GM18499 (cell line): Measurements from ENCODE around the gene BMS1.
"Not testable (repeated sequence)": the region's sequence is repeated elsewhere in the genome, so short reads cannot be mapped to it uniquely, and the experiment has no call there.

Experiments used
- ATAC-seq: cut with Tn5 transposase; IDR thresholded peaks from one replicate; pipeline ENCODE4 v1.9.1; 2021; ENCODE audit warnings: moderate number of reproducible peaks; ENCODE audit not compliant: insufficient read depth, unreplicated experiment

Gene BMS1

GRCh38 chr10:42864575-42864974, 82.0 kb downstream of the BMS1 start:
- ATAC-seq: no peak

GRCh38 chr10:42865716-42866114, 83.1 kb downstream of the BMS1 start:
- ATAC-seq: no peak

- ATAC-seq: no peak
Measured at GRCh38 chr10:42866115-42866995, 83.8 kb downstream of the BMS1 start.

GRCh38 chr10:42867571-42867970, 85.0 kb downstream of the BMS1 start:
- no peak for ATAC-seq

DNA sequence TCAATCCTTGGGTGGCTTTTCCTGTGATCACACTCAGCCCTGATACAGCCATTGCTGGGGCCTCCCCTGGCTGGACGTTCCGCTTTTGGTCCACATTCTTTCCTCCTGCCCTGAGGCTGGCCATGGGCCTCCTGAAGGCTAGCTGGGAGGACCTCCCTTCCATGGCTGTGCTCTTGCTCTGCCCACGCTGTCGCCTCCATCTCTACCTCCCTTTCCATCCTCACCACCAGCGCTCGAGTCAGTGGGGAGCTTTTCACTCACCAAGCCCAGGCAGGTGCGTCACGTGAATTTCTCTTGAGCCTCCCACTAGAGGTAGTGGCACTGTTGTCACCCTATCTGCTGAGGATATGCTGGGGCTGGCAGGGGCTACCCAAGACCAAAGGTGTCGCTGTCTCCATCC, 85.9 kb downstream of the BMS1 start:
- ATAC-seq: no peak

DNA sequence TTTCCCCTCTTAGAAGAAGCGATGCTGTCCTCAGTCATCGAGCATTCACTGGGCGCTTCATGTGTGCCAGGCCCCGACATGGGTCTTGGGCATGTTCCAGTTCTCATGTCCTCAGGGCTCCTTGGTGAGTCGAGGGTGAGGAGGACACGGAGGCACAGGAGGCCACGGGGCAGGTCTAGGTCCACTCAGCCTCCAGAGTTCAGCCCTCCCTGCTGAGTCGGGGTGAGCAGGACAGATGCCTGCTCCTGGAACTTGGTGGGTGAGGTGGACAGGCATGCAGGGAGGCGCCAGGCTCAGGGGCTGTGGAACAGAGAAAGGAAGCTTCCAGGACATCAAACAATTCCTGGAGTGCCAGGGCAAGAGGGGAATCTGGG, 87.4 kb downstream of the BMS1 start:
- no peak for ATAC-seq

DNA sequence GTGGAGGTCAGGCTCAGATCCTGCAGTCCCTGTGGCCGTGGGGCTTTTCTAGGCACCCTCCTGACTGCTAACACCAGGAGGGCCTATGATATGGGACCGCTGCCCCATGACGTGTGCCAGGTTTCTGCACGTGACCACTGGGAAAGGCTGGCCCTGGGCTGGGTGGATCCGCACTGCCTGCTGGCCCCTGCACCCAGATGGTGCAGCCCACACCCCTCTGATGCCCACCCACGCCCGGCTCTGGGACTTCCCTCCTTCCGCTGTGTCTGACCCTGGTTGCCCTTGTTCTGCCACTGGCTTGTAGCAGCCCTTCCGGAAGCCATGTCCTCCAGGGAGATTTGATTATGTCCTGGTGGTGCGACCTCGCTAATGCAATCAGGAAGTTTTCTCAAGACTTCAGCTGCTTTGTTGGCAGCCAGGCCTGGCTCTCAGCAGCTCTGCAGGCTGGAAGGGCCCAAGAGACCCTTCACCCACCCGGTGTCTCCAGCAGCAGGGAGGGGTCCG, 88.6 kb downstream of the BMS1 start:
- ATAC-seq: not testable (repeated sequence)

DNA sequence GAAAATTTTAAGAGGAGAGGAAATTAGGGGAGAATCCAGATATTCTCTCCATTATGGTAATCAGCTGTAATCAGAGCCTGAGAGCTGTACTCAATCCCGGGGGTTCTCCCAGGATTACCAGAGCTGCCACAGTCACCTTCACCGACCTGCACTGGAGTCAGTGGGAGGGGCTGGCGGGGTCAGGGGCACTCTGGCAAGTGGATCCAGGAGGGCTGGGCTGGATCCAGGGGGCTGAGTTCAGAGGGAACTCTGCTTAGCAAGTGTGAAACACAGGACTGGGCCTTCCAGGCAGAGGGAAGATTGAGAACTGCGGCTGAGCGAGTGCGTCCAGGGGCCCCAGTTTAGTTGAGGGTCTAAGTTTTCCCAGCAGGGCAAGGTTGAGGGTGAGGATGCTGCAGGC, 89.2 kb downstream of the BMS1 start:
- no peak for ATAC-seq

DNA sequence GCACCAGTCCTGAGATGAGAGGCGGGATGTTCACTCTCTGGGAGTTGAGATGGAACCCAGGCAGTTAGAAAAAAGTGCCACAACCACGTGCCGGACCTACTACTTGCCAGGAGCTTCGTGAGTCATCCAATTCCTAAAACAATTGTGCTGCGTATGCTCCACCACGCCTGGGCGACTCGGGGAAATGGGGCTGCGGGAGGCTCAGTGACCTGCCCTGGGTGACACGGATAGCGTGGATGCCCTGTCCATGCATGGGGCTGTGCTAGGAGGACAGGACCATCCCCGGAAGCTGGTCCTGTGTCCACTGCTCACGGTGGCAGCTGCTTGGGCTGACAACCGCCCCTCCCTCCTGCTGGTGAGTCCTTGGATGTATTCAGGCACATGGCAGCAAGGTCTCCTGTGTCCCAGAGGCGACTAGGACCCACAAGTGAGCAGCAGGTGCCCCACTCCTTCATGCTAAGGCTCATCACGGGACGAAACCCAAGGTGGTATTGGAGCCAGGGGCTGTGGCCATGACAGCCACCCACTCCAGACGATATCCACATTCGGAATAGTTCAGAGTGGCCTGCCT, 90.4 kb downstream of the BMS1 start:
- ATAC-seq: no peak

DNA sequence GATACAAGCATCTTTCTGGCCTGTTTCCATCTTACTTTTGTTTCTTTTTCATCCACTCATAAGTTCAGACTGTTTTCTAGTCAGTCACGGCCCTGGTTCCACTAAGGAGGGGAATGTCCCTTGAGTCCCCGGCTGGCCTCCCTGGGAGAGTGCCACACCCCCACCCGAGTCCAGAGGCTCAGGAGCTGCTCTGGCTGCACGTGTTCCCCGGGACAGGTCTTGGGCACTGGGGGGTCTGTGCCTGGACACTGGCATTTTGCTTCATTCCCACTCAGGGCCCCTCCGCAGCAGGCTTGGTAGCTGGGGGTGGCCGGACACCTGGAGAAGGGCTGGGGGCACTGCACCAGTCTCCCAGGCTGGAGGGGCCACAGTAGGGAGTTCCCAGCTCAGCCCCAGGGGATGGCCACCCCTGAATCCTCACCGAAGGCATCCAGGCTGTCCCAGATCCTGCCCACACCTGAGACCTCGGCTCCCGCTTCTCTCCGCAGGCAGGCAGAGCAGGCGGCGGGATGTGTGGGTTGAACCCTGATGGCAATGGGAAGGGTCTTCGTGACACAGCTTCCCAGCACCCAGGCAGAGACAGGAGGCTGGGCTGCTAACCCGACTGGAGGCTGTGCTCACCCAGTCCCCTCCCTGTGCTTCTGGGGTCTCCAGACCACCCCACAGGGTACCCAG, 92.3 kb downstream of the BMS1 start:
- no peak for ATAC-seq

DNA sequence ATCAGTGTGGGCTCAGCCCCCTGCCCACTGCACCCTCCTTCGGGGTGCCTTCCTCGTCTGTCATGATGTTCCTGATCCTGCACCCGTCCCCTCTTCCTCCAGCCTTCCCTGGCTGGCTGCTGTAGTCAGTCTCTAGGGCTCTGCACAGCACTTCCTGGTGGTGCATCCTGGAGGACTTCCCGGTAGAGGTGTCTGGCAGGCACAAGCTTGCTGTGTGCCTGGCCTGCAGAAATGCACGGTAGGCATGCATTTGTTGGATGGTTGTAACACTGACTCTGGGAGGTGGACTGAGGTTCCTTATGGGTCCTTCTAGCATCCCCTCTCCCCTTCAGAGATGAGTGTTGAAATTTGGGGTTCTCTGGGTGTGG, 92.8 kb downstream of the BMS1 start:
- ATAC-seq: no peak

GRCh38 chr10:42875798-42876341, 93.3 kb downstream of the BMS1 start:
- ATAC-seq: no peak

DNA sequence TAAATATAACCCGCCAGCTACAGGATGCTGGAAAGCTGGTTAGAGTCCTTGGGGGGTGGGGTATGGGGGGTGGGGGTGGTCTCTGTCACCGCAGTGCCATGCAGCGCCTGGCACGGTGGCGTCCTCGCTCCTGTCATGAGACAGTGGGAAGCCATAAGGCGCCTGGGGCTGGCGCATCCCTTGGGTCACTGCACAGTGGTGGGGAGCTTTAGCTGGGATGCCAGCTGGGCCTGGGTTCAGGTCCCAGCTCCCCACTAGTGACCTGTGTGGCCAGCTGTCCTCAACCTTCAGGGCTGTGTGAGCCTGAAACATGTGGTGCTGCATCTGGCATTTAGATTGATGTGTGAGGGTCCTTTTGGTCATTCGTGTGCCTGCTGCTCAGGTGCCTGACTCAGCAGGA, 93.9 kb downstream of the BMS1 start:
- no peak for ATAC-seq

DNA sequence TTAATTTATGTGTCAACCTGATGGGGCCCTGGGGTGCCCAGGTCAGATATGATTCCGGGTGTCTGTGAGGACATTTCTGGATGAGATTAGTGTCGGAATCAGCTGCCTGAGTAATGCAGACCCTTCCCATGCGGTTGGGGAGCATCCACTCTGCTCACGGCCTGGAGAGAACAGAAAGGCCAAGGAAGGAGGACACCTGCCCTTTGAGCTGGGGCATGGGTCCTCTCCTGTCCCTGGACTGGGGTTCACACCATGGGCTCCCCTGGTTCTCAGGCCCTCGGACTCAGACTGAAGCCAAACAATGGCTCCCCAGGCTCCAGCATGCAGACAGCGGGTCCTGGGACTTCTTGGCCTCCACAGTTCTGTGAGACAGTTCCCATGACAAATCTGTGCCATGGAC, 94.3 kb downstream of the BMS1 start:
- no peak for ATAC-seq

DNA sequence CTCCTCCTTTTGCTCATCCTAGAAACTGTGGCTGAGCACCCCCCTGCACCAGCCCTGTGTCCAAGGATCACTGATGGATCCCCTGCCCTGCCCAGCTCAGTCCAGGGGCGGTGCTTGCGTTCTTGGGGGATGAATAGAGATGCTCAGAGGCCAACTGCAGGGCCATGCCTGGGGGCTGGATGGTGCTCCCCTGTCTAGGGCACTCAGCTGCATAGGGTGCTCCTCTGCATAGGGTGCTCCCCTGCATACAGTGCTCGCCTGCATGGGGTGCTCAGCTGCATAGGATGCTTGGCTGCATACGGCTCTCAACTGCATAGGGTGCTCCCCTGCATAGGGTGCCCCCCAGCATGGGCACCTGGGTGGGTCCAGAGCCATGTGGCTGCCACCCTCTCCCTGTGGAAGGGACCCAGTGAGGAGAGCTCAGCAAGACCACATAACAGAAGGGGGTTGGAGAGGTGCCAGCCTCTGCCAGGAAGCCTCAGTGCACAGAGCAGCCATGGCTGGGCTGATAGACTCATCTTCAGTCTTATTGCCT, 95.0 kb downstream of the BMS1 start:
- ATAC-seq: no peak

DNA sequence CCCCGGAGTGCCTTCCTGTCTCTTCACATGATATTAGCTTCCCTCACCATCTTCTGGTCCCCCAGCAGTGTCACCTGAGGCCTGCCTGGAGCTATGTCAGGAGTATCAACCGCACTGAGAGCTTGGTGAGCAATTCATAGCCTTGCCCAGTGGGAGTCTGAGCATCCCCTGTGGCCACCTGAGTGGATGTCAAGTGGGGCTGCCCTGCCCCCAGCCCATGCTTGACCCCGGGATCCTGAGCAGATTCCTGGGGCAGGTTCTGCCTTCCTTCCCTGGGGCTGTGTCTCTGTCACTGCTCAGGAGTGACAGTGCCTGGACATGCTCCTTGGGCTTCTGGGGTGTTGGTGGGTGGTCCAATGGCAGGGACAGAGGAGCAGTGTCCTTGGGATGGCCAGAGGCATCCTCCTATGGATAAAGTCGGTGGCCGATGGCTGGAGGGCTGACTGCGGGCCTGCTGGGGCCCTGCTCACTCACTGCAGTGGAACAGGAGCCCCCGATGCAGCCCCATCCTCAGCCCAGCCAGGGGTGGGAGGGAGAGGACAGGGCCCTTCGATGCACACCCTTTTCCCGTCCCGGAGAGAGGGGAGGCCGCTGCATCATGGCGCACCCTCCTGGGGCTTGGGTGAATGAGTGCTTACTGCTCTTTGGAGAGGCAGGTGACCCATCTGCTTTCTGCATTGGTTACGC, 95.7 kb downstream of the BMS1 start:
- ATAC-seq: no peak

GRCh38 chr10:42878821-42879195, 96.2 kb downstream of the BMS1 start:
- no peak for ATAC-seq

DNA sequence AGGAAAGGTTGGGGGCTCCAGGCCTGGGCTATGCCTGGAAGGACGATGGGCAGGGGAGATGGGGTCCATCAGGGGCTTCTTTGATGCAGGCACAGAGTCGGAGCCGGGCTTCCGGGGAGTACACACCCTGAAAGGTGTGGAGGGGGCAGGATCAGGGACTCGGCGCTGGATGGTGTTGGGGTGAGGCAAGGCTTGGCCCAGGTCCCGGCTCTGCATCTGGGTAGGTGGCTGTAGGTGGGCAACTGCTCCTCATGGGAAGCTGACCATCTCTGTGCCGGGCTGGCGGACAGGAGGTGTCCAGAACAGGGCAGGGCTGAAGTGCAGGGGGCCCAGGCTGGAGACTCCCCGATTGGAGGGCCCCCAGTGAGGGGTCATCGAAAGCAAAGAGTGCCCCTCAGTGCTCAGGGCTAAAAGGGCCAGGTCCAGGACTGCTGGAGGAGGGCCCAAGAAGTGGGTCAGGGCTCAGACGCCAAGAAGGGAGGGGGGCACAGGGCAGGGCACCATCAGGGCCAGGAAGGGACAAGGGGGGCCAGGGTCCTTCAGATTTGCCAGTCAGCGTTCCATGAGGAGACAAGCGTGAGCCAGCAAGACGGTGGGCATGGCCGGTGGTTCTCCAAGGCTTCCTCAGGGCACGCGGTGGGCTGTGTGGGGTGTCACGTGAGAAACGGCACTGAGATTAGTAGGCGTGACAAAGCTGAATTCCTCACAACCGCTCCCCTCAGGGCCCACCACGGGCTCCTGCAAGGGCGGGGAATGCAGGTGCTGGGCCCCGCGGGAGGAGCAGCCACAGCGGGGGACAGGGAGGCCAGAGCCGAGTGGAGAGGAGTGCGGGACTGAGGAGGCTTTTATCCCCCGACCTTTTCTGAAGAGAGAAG, 97.0 kb downstream of the BMS1 start:
- ATAC-seq: no peak

DNA sequence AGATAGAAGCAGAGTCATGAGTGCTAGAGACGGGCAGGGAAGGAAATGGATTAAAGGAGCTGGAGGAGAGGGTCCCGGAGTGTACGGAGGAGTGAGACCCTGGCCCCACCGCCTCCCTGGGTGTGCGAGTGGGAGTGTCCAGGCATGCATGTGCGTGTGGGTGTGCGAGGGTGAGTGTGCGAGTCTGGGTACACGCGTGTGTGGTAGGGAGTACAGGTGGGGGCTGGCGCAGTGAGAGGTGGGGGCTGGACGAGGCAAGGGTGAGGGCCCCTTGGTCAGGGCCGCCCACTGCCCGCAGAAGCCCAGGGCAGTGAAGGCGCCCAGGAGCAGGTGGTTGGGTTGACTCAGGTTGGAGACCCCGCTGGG, 97.6 kb downstream of the BMS1 start:
- ATAC-seq: no peak
